ENCODE results near the gene ITGB3BP.

The ITGB3BP gene

DNA sequence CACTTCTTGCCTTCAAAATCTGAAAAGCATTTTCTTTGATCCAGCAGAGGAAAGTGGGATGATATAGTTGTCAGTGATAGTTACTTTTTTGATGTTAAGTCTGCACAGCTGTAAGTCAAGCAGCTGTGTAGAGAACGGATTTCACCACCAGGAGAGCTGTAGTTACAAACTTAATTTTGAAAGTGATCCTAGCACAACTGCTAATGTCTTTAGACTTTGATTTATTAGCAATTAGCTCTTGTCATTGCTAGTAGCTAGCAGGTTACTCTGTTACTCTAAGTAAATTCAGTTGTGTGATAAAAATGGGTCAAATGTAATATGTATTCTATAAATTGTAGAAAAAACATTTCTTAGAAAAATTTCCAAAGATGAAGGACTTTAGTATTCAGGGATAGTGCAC is 109.6 kb downstream of the ITGB3BP start:
- no peak for DNase-seq

- DNase-seq: no peak
Observed at GRCh38 chr1:63411066-63411465, 112.0 kb downstream of the ITGB3BP start.

- no peak for DNase-seq
Observed at GRCh38 chr1:63408331-63408730, 114.7 kb downstream of the ITGB3BP start.

- no peak for DNase-seq
Observed at GRCh38 chr1:63407002-63407401, 116.0 kb downstream of the ITGB3BP start.

GRCh38 chr1:63405987-63406386 is 117.0 kb downstream of the ITGB3BP start:
- no peak for DNase-seq

- DNase-seq: no peak
Observed at GRCh38 chr1:63405021-63405420, 118.0 kb downstream of the ITGB3BP start.

DNA sequence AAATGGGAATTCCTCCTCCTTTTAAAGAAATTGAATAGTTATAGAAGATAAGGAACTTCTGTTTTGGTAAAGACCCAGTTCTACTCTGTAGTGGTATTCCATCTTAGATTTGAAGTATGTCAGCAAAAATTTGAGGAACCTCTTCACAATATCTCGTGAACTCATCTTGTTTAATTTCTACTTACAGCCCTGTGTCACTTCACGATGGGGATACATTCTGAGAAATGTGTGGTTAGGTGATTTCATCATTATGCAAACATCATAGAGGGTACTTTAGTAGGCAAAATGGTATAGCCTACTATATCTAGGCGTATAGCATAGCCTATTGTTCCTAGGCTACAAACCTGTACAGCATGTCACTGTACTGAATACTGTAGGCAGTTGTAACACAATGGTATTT is 119.6 kb downstream of the ITGB3BP start:
- DNase-seq: no peak

- no peak for DNase-seq
Observed at GRCh38 chr1:63401945-63402344, 121.1 kb downstream of the ITGB3BP start.

Measured in NCI-H226 (cell line).